ENCODE results near the gene RDH11. TPM values are rescaled to one million over a fixed set of nuclear protein-coding genes. Genes with fewer than 3 reads are reported as not detected.
"Not testable (repeated sequence)": the region's sequence is repeated elsewhere in the genome, so short reads cannot be mapped to it uniquely, and the experiment has no call there.

RDH11 gene
- polyA plus RNA-seq, 1 experiment = 80.3 TPM

GRCh38 chr14:67718265-67718664 lies 22.7 kb upstream of the RDH11 start:
- peaks cover 9% of the 10 kb centered on the region for H3K27me3 ChIP-seq (ENCODE audit: control insufficient read depth, insufficient read depth, low read length)
- H3K36me3 ChIP-seq (ENCODE audit: control insufficient read depth, insufficient read depth, low read length) = no peaks in the 10 kb centered on the region
- CTCF ChIA-PET = interaction anchor here (1.0 kb wide), 1 partner anchor 134 kb away, joined by 3 read pairs; no protein-coding TSS in a partner anchor
- no peak overlapping the region for H3K4me3 ChIP-seq (ENCODE audit: low read depth, low read length)
- POLR2A ChIA-PET = no interaction called here
- no peak for DNase-seq (ENCODE audit: low read depth)
- TF ChIP-seq, protein P1, sequence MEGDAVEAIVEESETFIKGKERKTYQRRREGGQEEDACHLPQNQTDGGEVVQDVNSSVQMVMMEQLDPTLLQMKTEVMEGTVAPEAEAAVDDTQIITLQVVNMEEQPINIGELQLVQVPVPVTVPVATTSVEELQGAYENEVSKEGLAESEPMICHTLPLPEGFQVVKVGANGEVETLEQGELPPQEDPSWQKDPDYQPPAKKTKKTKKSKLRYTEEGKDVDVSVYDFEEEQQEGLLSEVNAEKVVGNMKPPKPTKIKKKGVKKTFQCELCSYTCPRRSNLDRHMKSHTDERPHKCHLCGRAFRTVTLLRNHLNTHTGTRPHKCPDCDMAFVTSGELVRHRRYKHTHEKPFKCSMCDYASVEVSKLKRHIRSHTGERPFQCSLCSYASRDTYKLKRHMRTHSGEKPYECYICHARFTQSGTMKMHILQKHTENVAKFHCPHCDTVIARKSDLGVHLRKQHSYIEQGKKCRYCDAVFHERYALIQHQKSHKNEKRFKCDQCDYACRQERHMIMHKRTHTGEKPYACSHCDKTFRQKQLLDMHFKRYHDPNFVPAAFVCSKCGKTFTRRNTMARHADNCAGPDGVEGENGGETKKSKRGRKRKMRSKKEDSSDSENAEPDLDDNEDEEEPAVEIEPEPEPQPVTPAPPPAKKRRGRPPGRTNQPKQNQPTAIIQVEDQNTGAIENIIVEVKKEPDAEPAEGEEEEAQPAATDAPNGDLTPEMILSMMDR (IDR thresholded peaks at IDR 0.05; ENCODE audit: insufficient read depth, low read depth, low read length) = no peak

- no peak for DNase-seq (ENCODE audit: low read depth)
- TF ChIP-seq, protein P1 (IDR thresholded peaks at IDR 0.05; ENCODE audit: insufficient read depth, low read depth, low read length) = no peak
- peaks cover 9% of the 10 kb centered on the region for H3K27me3 ChIP-seq (ENCODE audit: control insufficient read depth, insufficient read depth, low read length)
- no peaks in the 10 kb centered on the region for H3K36me3 ChIP-seq (ENCODE audit: control insufficient read depth, insufficient read depth, low read length)
- no peak overlapping the region for H3K4me3 ChIP-seq (ENCODE audit: low read depth, low read length)
- ChIA-PET POLR2A (no interaction called here), CTCF (no interaction called here)
These were observed 21.5 kb upstream of the RDH11 start for GRCh38 chr14:67717048-67717447.

DNA sequence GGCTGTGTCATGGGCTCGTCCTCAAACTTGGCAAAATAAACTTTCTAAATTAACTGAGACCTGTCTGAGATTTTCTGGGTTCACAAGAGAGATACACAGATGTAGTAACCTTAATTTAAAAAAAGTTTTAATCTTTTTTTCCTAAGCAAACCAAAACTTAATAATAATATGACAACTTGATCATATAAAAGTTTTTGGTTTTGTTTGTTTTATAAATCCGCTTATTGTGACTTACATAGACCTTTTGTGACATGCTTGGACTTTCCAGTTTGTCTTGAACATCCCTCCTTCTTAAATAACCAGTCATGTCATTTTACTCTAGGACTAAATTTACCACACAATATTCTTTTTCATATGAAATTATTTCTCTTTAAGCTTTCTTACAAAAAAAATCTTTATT lies 14.6 kb upstream of the RDH11 start:
- TF ChIP-seq, protein P1 (IDR thresholded peaks at IDR 0.05; ENCODE audit: insufficient read depth, low read depth, low read length) = no peak
- ChIA-PET CTCF (interaction anchor here (1.1 to 2.2 kb wide), 2 partner anchors 11 to 281 kb away, joined by 3 to 7 read pairs; no protein-coding TSS in a partner anchor), POLR2A (interaction anchor here (0.7 kb wide), 1 partner anchor 72 kb away, joined by 4 read pairs; no protein-coding TSS in a partner anchor)
- H3K4me3 ChIP-seq (ENCODE audit: low read depth, low read length) = no peak overlapping the region
- no peak for DNase-seq (ENCODE audit: low read depth)
- H3K27me3 ChIP-seq (ENCODE audit: control insufficient read depth, insufficient read depth, low read length) = peaks cover 1% of the 10 kb centered on the region; the same call in 1 of the 2 replicates
- no peaks in the 10 kb centered on the region for H3K36me3 ChIP-seq (ENCODE audit: control insufficient read depth, insufficient read depth, low read length)

DNA sequence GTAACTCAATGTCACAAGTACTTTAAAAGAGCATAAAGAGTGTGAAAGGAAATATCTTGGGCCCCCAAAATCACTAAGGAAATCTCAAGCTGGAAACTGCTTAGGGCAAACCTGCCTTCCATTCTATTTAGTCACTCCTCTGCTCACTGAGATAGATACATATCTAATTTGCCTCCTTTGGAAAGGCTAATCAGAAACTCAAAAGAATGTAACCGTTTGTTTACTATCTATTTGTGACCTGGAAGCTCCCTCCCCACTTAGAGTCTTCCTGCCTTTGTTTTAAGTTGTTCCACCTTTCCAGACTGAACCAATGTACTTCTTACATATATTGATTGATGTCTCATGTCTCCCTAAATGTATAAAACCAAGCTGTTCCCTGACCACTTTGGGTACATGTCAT lies 14.2 kb upstream of the RDH11 start:
- H3K4me3 ChIP-seq (ENCODE audit: low read depth, low read length); H3K27me3 ChIP-seq (ENCODE audit: control insufficient read depth, insufficient read depth, low read length); H3K36me3 ChIP-seq (ENCODE audit: control insufficient read depth, insufficient read depth, low read length); DNase-seq (ENCODE audit: low read depth): not testable (repeated sequence)
- ChIA-PET POLR2A (interaction anchor here (0.7 kb wide), 1 partner anchor 73 kb away, joined by 4 read pairs; no protein-coding TSS in a partner anchor), CTCF (interaction anchor here (1.1 to 2.2 kb wide), 2 partner anchors 12 to 281 kb away, joined by 3 to 7 read pairs; no protein-coding TSS in a partner anchor)

GRCh38 chr14:67709346-67709745 lies 13.8 kb upstream of the RDH11 start:
- CTCF ChIA-PET = interaction anchor here (2.2 to 3.2 kb wide), 2 partner anchors 12 to 125 kb away, joined by 7 to 25 read pairs; no protein-coding TSS in a partner anchor

GRCh38 chr14:67705211-67705610 lies 9.6 kb upstream of the RDH11 start:
- Histone ChIP-seq H3K27me3 (ENCODE audit: control insufficient read depth, insufficient read depth, low read length) (no peaks in the 10 kb centered on the region), H3K4me3 (ENCODE audit: low read depth, low read length) (no peak overlapping the region), H3K36me3 (ENCODE audit: control insufficient read depth, insufficient read depth, low read length) (no peaks in the 10 kb centered on the region)
- ChIA-PET CTCF (interaction anchor here (0.9 to 6.9 kb wide), 24 partner anchors 8 to 294 kb away, joined by 3 to 189 read pairs (median 9); partner anchors contain the start of genes ARG2, PIGH, PLEKHH1 and RDH11), POLR2A (no interaction called here)
- no peak for DNase-seq (ENCODE audit: low read depth)
- TF ChIP-seq, protein P1 (IDR thresholded peaks at IDR 0.05; ENCODE audit: insufficient read depth, low read depth, low read length) = no peak

More at GRCh38 chr14:67709346-67709745, 13.8 kb upstream of the RDH11 start:
- POLR2A ChIA-PET; H3K27me3 ChIP-seq (ENCODE audit: control insufficient read depth, insufficient read depth, low read length); DNase-seq (ENCODE audit: low read depth); H3K36me3 ChIP-seq (ENCODE audit: control insufficient read depth, insufficient read depth, low read length); H3K4me3 ChIP-seq (ENCODE audit: low read depth, low read length): not testable (repeated sequence)
